ENCODE data around the gene DACH2. TPM values are rescaled to one million over a fixed set of nuclear protein-coding genes. Genes with fewer than 3 reads are reported as not detected.
"Not testable (repeated sequence)": the region's sequence is repeated elsewhere in the genome, so short reads cannot be mapped to it uniquely, and the experiment has no call there.

Gene DACH2
- not detected for total RNA-seq

DNA sequence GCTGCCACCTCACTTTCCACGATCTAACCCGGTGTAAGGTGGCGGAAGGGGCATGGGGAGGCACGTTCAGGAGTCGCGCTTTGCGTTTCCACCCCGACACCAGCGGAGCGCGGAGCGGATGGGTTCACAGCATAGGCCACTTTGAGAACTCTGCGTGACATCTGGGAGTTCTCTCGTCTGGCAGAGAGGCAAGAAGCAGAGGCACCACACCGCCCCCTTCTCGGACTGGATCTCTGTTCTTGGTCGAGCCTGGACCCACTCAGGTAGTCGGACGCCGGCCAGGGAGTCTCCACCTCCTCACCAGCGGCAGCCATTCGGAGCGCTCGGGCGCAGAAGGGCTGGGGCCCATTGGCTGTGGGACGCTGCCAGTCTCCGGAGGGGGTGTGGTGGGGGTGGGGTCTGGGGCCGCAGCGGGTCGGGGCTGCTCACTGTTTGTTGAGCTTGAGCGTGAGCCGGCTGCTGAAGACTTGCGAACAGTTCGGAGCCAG, at the start of gene DACH2:
TSS of gene DACH2 (plus strand) at position 428 of the 488 bp plus-strand sequence.
- H3K9me3 Mint-ChIP-seq: no peaks in the 10 kb centered on the region
- peaks cover 0 to 10% of the 10 kb centered on the region in 2 donors for H3K36me3 Mint-ChIP-seq
- peak; percentile 90 to 99 for ATAC-seq

DNA sequence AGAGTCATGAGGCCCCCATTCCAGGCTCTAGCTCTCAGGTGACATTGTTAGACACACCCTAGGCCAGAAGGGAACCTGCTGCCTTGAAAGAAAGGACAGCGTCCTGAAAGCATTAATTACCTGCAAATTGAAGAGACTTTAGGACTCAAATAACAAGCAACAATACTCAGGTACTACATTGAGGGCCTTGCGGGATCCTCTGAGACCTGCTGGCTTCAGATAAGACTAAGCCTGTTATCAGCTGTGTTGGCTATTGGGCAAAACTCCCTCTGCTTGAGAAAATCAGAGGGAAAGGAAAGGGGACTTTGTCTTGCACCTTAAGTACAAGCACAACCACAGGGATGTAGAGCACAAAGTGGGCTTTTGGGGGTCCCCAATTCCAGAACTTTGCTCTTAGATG, 45.9 kb upstream of the DACH2 start:
- ATAC-seq (no peak), DNase-seq (ENCODE audit: low spot score in 2 of 2) (no peak)
- no peaks in the 10 kb centered on the region for H3K9me3 Mint-ChIP-seq
- H3K27ac Mint-ChIP-seq: no peak overlapping the region
- no peaks in the 10 kb centered on the region for H3K36me3 Mint-ChIP-seq

More for the DNA sequence above, at the start of gene DACH2:
- no peak within 1 kb of the TSS for H3K27ac Mint-ChIP-seq
- DNase-seq (ENCODE audit: low spot score in 2 of 2): peak in 1 of 2 donors; percentile 35

DNA sequence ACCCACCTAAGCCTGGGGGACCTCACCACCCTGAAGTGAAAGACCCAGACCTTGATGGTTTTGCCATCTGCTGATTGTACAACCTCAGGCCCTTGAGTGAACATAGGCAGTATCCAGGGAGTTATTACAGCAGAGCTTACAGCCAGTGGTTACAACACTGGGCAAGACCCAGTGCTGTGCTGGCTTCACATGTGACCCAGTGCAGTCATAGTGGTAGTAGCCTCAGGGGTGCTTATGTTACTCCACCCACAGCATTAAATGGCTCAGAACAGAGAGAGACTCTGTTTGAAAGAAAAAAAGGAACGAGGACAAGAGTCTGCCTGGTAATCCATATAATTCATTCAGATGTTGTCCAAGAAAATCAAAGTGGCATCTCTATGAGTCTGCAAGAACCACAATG, 45.2 kb upstream of the DACH2 start:
- no peaks in the 10 kb centered on the region for H3K9me3 Mint-ChIP-seq
- DNase-seq (ENCODE audit: low spot score in 2 of 2) (no peak), ATAC-seq (no peak)
- H3K36me3 Mint-ChIP-seq: no peaks in the 10 kb centered on the region
- no peak overlapping the region for H3K27ac Mint-ChIP-seq

DNA sequence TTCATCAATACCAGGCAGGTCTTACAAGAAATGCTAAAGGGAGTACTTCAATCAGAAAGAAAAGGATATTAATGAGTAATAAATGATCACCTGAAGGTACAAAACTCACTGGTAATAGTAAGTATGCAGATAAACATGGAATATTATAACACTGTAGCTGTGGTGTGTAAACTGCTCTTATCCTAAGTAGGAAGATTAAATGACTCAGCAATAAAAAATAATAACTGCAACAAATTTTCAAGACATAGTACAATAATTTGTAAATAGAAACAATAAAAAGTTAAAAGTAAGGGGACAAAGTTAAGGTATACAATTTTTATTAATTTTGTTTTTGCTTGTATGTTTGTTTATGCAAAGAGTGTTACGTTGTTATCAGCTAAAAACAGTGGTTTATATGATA, 43.7 kb upstream of the DACH2 start:
- no peak overlapping the region for H3K27ac Mint-ChIP-seq
- no peaks in the 10 kb centered on the region for H3K9me3 Mint-ChIP-seq
- ATAC-seq: no peak
- H3K36me3 Mint-ChIP-seq: no peaks in the 10 kb centered on the region
- DNase-seq (ENCODE audit: low spot score in 2 of 2): no peak

DNA sequence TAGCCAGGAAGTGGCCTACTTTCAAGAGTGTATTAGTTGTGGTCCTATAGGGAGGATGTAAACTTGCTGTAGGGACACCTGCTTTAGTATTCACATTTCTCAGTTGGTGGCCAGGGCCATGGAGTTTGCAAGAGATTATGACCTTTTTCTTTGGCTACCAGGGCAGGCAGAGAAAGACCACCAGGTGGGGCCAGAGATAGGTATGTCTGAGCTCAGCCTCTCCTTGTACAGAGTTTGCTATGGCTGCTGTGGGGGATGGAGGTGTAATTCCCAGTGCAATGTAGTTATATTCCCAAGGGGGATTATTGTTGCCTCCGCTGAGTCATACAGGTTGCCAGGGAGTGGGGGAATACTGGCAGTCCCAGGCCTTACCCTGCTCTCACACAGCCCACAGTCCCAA, 26.3 kb upstream of the DACH2 start:
- Mint-ChIP-seq H3K36me3 (peaks cover 0 to 24% of the 10 kb centered on the region in 2 donors), H3K9me3 (peaks cover 15 to 23% of the 10 kb centered on the region in 2 donors), H3K27ac (no peak overlapping the region)
- no peak for ATAC-seq
- no peak for DNase-seq (ENCODE audit: low spot score in 2 of 2)

DNA sequence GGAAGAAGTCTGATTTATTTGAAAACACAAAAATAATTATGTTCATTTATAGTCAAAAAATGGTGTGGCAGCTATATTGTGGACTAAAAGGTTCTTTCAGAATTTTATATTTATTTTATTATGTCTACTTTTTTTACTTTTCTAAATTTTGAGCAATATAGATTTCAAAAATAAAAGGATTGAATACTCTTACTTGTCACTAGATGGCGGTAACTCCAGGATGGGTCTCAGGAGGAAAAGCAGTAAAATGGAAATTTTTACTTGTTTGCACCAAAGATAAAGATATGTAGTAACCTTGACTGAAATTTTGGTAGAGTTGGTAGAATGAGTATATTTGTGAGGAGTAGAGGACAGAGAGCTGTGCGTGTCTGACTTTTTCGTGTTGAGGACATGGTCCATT, 14.5 kb upstream of the DACH2 start:
- no peaks in the 10 kb centered on the region for H3K36me3 Mint-ChIP-seq
- DNase-seq (ENCODE audit: low spot score in 2 of 2) (no peak), ATAC-seq (no peak)
- H3K27ac Mint-ChIP-seq: no peak overlapping the region
- H3K9me3 Mint-ChIP-seq: no peaks in the 10 kb centered on the region

DNA sequence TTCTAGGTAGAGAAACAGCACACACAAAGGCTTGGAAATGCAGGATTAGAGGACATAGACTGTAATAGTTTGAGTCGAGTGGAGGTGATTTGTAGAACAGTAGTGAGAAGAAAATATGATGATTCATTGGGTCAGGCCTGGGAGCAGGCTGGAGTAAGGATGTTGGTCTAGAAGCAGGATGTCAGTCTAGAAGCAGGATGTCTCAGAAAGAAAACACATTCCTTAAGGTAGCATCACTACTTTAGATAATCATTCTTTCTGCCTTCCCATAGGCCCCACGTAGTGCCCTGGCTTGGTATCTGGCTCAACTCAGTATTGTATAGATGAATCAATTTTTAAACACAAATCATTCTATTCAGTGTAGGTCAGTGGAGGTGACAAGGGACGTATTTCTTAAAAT, 11.2 kb upstream of the DACH2 start:
- Mint-ChIP-seq H3K27ac (no peak overlapping the region), H3K36me3 (no peaks in the 10 kb centered on the region), H3K9me3 (no peaks in the 10 kb centered on the region)
- ATAC-seq (no peak), DNase-seq (ENCODE audit: low spot score in 2 of 2) (no peak)

DNA sequence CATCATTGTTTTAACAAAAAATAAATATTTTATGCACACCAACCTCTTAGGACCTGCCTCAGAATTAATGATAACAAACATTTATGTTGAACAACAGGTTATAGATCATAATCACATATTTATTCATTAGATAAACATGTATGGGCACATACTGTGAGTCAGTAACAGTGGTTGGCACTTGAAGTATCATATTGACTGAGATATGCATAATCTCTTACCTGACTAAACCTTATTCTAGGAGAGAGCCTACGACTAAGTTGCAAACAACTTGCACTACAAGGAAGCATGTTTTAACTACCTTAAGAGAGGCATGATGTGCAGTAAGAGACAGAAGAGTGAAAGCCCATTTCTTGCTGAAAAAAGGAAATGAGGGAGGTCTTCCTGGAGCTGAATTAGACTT, 6.5 kb upstream of the DACH2 start:
- no peak overlapping the region for H3K27ac Mint-ChIP-seq
- DNase-seq (ENCODE audit: low spot score in 2 of 2) (no peak), ATAC-seq (no peak)
- H3K9me3 Mint-ChIP-seq: no peaks in the 10 kb centered on the region
- H3K36me3 Mint-ChIP-seq: no peaks in the 10 kb centered on the region

DNA sequence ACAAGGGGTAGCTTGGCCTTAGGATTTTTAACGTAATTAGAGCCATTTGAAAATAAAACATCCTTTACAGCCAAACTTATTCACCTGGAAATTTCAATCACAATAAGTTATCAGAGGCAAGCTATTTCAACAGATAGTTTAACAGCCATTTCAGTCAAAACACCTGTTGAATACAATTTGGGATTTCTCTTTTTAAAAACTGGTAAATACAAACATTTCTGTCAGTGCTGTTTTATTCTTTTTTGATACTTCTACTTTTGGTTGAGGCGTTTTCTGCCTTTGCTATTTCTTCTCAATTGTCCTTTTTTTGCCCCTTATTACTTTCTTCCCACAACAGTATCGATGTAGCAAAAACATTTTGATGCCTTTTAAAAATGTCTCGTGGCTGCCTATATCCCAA, 2.1 kb upstream of the DACH2 start:
- no peaks in the 10 kb centered on the region for H3K9me3 Mint-ChIP-seq
- H3K27ac Mint-ChIP-seq: no peak overlapping the region
- no peak for DNase-seq (ENCODE audit: low spot score in 2 of 2)
- peaks cover 0 to 10% of the 10 kb centered on the region in 2 donors for H3K36me3 Mint-ChIP-seq
- no peak for ATAC-seq

DNA sequence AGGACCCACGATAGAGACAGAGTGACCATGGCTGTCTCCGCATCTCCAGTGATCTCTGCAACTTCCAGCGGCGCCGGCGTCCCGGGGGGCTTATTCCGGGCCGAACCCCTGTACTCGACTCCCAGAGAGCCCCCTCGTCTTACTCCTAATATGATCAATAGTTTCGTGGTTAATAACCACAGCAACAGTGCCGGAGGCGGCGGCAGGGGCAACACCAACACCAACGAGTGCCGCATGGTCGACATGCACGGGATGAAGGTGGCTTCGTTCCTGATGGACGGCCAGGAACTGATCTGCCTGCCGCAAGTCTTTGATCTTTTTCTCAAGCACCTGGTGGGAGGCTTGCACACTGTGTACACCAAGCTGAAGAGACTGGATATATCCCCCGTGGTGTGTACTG, 343 bp downstream of the DACH2 start:
- ATAC-seq (peak in 1 of 2 donors; percentile 19), DNase-seq (ENCODE audit: low spot score in 2 of 2) (no peak)
- Mint-ChIP-seq H3K36me3 (peaks cover 0 to 10% of the 10 kb centered on the region in 2 donors), H3K9me3 (no peaks in the 10 kb centered on the region), H3K27ac (no peak overlapping the region)

DNA sequence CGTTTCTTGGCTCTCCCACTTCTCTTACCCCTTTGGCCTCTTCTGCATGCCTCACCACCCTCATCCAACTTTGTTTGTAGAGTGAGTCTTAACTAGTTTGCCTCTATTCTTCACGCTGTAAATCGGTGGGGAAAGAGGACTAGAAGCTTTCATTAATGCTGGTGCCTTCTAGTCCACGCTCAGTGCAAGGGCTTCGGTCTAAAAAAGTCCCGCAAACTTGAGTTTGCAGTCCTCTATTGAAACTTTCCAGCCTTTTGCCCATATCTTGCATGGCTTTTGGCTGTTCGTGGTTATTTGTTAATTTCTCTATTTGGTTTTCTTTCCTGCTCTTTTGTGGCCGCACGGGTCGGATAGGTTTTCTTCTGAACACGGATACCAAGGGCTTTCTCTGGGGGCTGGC, 868 bp downstream of the DACH2 start:
- no peaks in the 10 kb centered on the region for H3K9me3 Mint-ChIP-seq
- peaks cover 0 to 10% of the 10 kb centered on the region in 2 donors for H3K36me3 Mint-ChIP-seq
- no peak for DNase-seq (ENCODE audit: low spot score in 2 of 2)
- H3K27ac Mint-ChIP-seq: no peak overlapping the region
- ATAC-seq: no peak

DNA sequence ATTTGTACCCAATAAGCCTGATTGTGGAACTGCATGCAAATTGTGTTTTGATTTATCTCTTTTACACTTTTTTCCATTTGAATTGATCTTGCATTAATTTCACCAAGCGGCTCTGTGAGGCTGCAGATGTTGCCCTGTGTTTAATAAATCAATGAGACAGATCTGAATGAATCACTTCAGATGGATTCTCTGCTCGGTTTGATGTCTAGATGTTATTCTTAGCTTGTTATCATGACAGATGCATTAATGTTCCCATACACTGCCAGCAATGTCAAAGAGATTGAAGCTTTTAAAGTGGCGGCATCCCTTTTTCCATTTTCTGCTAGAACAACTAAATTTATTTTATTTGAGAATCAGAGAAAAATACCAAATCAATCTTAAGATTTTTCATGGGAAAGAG, 6.3 kb downstream of the DACH2 start:
- no peak for DNase-seq (ENCODE audit: low spot score in 2 of 2)
- ATAC-seq: no peak
- no peak overlapping the region for H3K27ac Mint-ChIP-seq
- H3K36me3 Mint-ChIP-seq: peaks cover 0 to 3% of the 10 kb centered on the region in 2 donors
- H3K9me3 Mint-ChIP-seq: no peaks in the 10 kb centered on the region

DNA sequence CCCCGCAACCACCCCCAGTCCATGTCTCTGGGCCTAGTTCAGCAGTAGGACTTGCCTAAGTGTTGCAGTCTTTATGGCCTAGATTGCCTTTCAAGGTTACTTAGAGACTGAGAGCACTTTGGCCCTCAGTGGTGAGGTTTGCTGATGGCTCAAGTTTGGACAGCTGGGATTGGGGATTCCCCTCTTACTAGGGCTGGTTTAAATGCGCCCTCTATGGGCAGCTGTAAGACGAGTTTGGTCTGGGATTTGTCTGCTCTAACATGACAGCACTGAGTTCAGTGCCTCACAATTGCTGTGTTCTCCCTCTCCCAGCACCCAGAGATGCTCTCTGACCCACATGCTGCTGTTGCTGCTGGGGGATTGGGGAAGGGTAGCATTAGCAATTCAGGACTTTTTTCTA, 23.1 kb downstream of the DACH2 start:
- DNase-seq (ENCODE audit: low spot score in 2 of 2): no peak
- Mint-ChIP-seq H3K9me3 (peaks cover 0 to 3% of the 10 kb centered on the region in 2 donors), H3K27ac (no peak overlapping the region), H3K36me3 (no peaks in the 10 kb centered on the region)
- no peak for ATAC-seq

DNA sequence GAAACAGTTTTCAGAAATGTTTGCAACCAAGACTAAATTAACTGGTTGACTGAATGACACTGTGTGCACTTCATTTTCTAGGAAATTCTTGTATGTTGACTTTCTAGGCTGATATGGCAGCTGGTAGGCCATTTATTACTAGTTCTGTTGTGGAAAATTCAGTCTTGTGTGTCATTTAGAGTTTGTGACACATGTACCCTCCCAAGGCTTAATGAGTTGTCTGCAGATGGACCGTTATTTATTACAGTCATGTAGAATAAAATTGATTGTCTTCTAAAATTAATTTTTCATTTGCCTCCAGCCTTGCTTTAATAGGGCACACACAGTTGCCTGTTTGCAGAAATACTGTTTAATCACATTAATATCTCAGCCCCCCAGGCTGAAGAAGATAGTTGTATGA, 30.7 kb downstream of the DACH2 start:
- ATAC-seq: no peak
- no peak for DNase-seq (ENCODE audit: low spot score in 2 of 2)
- Mint-ChIP-seq H3K36me3 (no peaks in the 10 kb centered on the region), H3K27ac (no peak overlapping the region), H3K9me3 (peaks cover 0 to 3% of the 10 kb centered on the region in 2 donors)

DNA sequence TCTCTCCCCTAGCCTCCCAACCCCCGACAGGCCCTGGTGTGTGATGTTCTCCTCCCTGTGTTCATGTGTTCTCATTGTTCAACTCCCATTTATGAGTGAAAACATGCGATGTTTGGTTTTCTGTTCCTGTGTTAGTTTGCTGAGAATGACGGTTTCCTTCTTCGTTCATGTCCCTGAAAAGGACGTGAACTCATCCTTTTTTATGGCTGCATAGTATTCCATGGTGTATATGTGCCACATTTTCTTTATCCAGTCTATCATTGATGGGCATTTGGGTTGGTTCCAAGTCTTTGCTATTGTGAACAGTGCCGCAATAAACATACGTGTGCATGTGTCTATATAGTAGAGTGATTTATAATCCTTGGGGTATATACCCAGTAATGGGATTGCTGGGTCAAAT, 33.1 kb downstream of the DACH2 start:
- H3K36me3 Mint-ChIP-seq; DNase-seq (ENCODE audit: low spot score in 2 of 2); H3K9me3 Mint-ChIP-seq; H3K27ac Mint-ChIP-seq; ATAC-seq: not testable (repeated sequence)

DNA sequence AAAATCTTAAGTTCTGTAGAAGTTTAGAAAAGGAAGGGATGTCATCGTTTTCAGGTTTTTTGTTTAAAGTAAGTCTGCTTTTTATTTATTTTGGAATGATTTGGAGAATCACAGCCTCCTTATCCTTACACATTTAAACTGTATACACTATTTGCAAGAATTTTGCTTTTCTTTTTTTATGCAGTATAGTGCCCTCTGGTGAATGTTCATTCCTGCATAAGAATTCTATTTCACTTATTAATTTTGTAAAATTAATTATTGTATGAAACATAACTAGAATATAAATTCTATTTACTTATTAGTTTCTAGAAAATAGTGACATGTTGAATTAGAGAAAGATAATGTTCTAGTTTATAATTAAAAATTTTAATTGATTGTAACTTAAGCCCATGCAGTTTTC, 44.6 kb downstream of the DACH2 start:
- no peaks in the 10 kb centered on the region for H3K36me3 Mint-ChIP-seq
- ATAC-seq (no peak), DNase-seq (ENCODE audit: low spot score in 2 of 2) (no peak)
- no peak overlapping the region for H3K27ac Mint-ChIP-seq
- peaks cover 0 to 9% of the 10 kb centered on the region in 2 donors for H3K9me3 Mint-ChIP-seq

DNA sequence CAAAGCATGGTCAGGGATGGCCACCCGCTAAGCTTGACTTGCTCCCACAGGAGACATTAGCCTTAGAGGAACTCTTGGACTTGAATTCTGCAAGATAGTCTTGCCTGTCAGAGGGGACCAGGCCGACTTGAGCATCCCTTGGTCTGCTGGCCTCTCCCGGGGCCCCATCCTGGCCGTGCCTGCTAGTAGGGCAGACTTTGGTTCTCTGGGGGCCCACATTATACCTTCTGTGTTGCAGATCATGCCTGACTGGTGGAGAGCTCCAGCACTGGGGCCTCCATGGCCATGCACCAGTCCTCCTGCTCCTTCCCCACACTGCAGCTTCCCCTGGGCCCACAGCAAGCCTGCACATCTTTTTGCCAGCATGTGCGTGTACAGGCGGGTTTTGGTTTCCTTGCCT, 46.5 kb downstream of the DACH2 start:
- no peak overlapping the region for H3K27ac Mint-ChIP-seq
- no peak for ATAC-seq
- DNase-seq (ENCODE audit: low spot score in 2 of 2): no peak
- peaks cover 0 to 13% of the 10 kb centered on the region in 2 donors for H3K9me3 Mint-ChIP-seq
- no peaks in the 10 kb centered on the region for H3K36me3 Mint-ChIP-seq

DNA sequence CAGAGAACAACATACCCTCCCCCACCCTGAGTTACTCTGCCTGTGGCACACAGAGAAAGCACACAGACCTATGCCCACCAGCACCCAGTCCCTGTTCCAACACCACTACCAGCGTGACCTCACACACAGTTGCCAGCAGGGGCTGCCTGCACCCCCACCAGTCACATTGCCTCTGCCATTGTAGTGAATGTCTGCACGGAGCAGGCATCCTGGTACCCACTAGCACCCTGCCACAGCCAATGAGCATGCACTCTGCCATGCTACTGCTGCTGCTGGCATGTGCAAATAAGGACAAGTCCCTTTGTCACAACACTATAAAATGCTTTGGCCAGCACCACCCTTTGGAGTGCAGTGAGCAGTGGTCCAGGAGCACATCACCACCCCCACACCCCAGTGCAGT, 47.1 kb downstream of the DACH2 start:
- H3K9me3 Mint-ChIP-seq: peaks cover 3 to 13% of the 10 kb centered on the region in 2 donors
- no peak for ATAC-seq
- H3K36me3 Mint-ChIP-seq: no peaks in the 10 kb centered on the region
- no peak overlapping the region for H3K27ac Mint-ChIP-seq
- no peak for DNase-seq (ENCODE audit: low spot score in 2 of 2)

DNA sequence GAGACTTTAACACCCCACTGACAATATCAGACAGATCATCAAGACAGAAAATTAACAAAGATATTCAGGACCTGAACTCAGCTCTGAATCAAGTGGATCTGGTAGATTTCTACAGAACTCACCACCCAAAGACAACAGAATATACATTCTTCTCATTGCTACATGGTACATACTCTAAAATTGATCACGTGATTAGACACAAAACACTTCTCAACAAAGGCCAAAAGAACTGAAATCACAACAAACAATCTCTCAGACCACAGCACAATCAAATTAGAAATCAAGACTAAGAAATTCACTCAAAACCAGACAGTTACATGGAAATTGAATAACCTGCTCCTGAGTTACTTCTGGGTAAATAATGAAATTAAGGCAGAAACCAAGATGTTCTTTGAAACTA, 49.6 kb downstream of the DACH2 start:
- DNase-seq (ENCODE audit: low spot score in 2 of 2) (no peak), ATAC-seq (no peak)

More for the DNA sequence above, 49.6 kb downstream of the DACH2 start:
- Mint-ChIP-seq H3K9me3 (peaks cover 3 to 13% of the 10 kb centered on the region in 2 donors), H3K36me3 (no peaks in the 10 kb centered on the region), H3K27ac (peak overlapping the region in 1 of 2 donors; percentile 22)
